CD8-positive, alpha-beta memory T cell (primary cell): Measurements from ENCODE around the gene CDH12. TPM values are rescaled to one million over a fixed set of nuclear protein-coding genes. Genes with fewer than 3 reads are reported as not detected.
"Not testable (repeated sequence)": the region's sequence is repeated elsewhere in the genome, so short reads cannot be mapped to it uniquely, and the experiment has no call there.

ENCODE experiments used
- CTCF ChIA-PET: fragments of 350-600 bp; sonication (Branson Sonifier 250); formaldehyde crosslinking; loops from one replicate; lab custom pipeline; 2021; ENCODE audit warnings: antibody characterized with exemption; lab: Charles Lee
- POLR2A ChIA-PET: fragments of 350-600 bp; sonication (Branson Sonifier 250); formaldehyde crosslinking; loops from one replicate; lab custom pipeline; 2021; ENCODE audit warnings: antibody characterized with exemption; lab: Charles Lee
- DNase-seq, 5 donors: peaks; one replicate each; pipeline versions ENCODE4 v3.0.0 to v3.0.0-alpha.2; 2020 to 2022; ENCODE audit warnings: mixed read lengths in 1 of 5
- H3K27ac ChIP-seq: one replicate; pipeline ENCODE4 v1.7.0; 2013; ENCODE audit warnings: low read depth, mild to moderate bottlenecking, low read length, moderate library complexity
- H3K27me3 ChIP-seq: 2 replicates; pipeline ENCODE4 v1.7.0; 2013; ENCODE audit warnings: low read length, mild to moderate bottlenecking; ENCODE audit not compliant: insufficient read depth, poor library complexity, severe bottlenecking
- H3K36me3 ChIP-seq: 2 replicates; pipeline ENCODE4 v1.7.0; 2013; ENCODE audit warnings: mild to moderate bottlenecking, low read length, moderate library complexity; ENCODE audit not compliant: insufficient read depth
- H3K4me1 ChIP-seq: 2 replicates; pipeline ENCODE4 v1.7.0; 2013; ENCODE audit warnings: mild to moderate bottlenecking, low read length, moderate library complexity; ENCODE audit not compliant: insufficient read depth
- H3K4me3 ChIP-seq: 2 replicates; pipeline ENCODE4 v1.7.0; 2013; ENCODE audit warnings: mild to moderate bottlenecking, low read length
- H3K9me3 ChIP-seq: 2 replicates; pipeline ENCODE4 v1.7.0; 2013; ENCODE audit warnings: mild to moderate bottlenecking, low read length
- H3K27ac Mint-ChIP-seq, 8 donors: one replicate each; pipeline ENCODE4 v1.8.0; 2020 to 2021; ENCODE audit warnings: mixed read lengths in 8 of 8, mild to moderate bottlenecking in 6 of 8, inconsistent platforms in 3 of 8, moderate library complexity in 3 of 8
- H3K27me3 Mint-ChIP-seq, 2 donors: one replicate each; pipeline ENCODE4 v1.8.0; 2020 to 2021; ENCODE audit warnings: mixed read lengths in 2 of 2, mild to moderate bottlenecking in 1 of 2, moderate library complexity in 1 of 2
- H3K36me3 Mint-ChIP-seq, 3 donors: one replicate each; pipeline ENCODE4 v1.8.0; 2020 to 2021; ENCODE audit warnings: mixed read lengths in 3 of 3, inconsistent platforms in 1 of 3, mild to moderate bottlenecking in 1 of 3
- H3K4me1 Mint-ChIP-seq, 3 donors: one replicate each; pipeline ENCODE4 v1.8.0; 2020 to 2021; ENCODE audit warnings: mixed read lengths in 3 of 3, inconsistent platforms in 1 of 3, mild to moderate bottlenecking in 1 of 3
- H3K4me3 Mint-ChIP-seq, 7 donors: one replicate each; pipeline ENCODE4 v1.8.0; 2020 to 2021; ENCODE audit warnings: mixed read lengths in 7 of 7, mild to moderate bottlenecking in 6 of 7, moderate library complexity in 4 of 7, inconsistent platforms in 2 of 7
- H3K9me3 Mint-ChIP-seq, 5 donors: one replicate each; pipeline ENCODE4 v1.8.0; 2020 to 2022; ENCODE audit warnings: mixed read lengths in 5 of 5, mild to moderate bottlenecking in 3 of 5, moderate library complexity in 2 of 5, inconsistent platforms in 1 of 5
- polyA plus RNA-seq: library from polyadenylated mRNA; unstranded; fragments of 300-500 nt; fragmentation: Illumina TruSeq; gene quantifications from one replicate; pipeline ENCODE4 v1.2.3, GENCODE V29; 2021
- total RNA-seq, 2 experiments: library from RNA; stranded (reverse); gene quantifications; one replicate each; pipeline ENCODE4 v1.2.3, GENCODE V29; 2021

Gene CDH12
- total and polyA plus RNA-seq, 3 experiments from 2014 or later = not detected

DNA sequence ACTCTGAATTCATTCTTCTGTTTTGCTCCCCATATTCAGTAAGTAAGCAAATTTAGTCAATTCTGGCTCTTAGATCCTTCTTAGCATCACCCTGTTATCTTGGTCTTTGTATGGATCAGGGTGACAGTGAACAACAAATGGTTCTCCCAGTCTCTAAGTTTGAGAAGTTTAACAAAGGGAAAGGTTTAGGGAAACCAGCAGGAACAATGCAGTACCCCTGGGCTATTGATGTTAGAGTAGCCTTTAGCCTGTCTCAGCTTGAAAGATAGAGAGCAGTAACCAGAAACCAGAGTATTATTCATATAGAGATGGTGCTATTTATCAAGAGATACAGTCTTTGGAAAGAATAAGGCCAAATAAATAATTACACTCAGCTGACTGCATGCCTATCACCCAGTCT, 241.8 kb downstream of the CDH12 start:
- Histone ChIP-seq H3K9me3 (no peaks in the 10 kb centered on the region), H3K27me3 (no peaks in the 10 kb centered on the region), H3K4me1 (no peaks in the 10 kb centered on the region), H3K36me3 (no peaks in the 10 kb centered on the region), H3K27ac (no peak overlapping the region), H3K4me3 (no peak overlapping the region)
- no peaks in the 10 kb centered on the region for H3K36me3 Mint-ChIP-seq
- no peak for DNase-seq
- no peak overlapping the region for H3K27ac Mint-ChIP-seq
- no peaks in the 10 kb centered on the region for H3K27me3 Mint-ChIP-seq
- H3K9me3 Mint-ChIP-seq = peaks cover 8 to 32% (median 14%) of the 10 kb centered on the region in 5 donors
- ChIA-PET POLR2A (no interaction called here), CTCF (no interaction called here)
- H3K4me1 Mint-ChIP-seq = no peaks in the 10 kb centered on the region
- H3K4me3 Mint-ChIP-seq = no peak overlapping the region

DNA sequence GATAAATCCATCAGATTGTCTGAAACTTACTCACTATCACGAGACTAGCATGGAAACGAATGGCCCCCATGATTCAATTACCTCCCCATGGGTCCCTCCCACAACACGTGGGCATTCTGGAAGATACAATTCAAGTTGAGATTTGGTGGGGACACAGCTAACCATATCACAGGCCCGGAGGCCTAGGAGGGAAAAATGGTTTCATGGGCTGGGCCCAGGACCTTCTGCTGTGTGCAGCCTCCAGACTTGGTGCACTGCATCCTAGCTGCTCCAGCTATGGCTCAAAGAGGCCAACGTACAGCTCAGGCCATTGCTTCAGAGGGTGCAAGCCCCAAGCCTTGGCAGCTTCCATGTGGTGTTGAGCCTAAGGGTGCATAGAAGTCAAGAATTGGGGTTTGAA, 245.6 kb downstream of the CDH12 start:
- DNase-seq, H3K27me3 Mint-ChIP-seq, POLR2A ChIA-PET, CTCF ChIA-PET, H3K27ac Mint-ChIP-seq, H3K27ac ChIP-seq, H3K9me3 ChIP-seq, H3K4me1 Mint-ChIP-seq, H3K4me3 Mint-ChIP-seq, H3K36me3 Mint-ChIP-seq, H3K4me1 ChIP-seq, H3K27me3 ChIP-seq, H3K4me3 ChIP-seq, H3K36me3 ChIP-seq: not testable (repeated sequence)
- peaks cover 10 to 29% (median 22%) of the 10 kb centered on the region in 5 donors for H3K9me3 Mint-ChIP-seq

DNA sequence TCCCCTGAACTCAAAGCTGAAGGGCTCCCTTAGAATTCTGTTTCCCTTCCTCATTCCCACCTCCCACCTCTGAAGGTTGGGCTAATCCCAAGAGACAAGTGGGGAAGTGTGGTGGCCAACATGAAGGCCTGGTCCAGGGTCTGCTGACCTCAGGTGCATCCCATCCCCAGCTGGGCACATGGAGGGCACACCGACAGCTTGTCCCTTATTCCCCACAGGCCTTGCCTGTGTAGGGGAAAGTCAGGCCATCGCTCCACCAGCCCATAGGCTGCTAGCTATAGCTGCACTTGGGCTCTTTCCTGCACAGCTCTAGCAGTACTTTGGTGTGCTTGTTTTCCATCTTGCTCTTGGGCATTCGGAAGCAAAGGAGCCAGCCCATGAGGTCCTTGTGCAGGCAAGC, 247.7 kb downstream of the CDH12 start:
- no peaks in the 10 kb centered on the region for H3K36me3 ChIP-seq
- no peaks in the 10 kb centered on the region for H3K4me1 Mint-ChIP-seq
- H3K27me3 ChIP-seq = no peaks in the 10 kb centered on the region
- no peak for DNase-seq
- H3K4me3 Mint-ChIP-seq = no peak overlapping the region
- ChIA-PET CTCF (no interaction called here), POLR2A (no interaction called here)
- peaks cover 10 to 24% (median 23%) of the 10 kb centered on the region in 5 donors for H3K9me3 Mint-ChIP-seq
- H3K27me3 Mint-ChIP-seq = no peaks in the 10 kb centered on the region
- H3K27ac ChIP-seq = no peak overlapping the region
- no peaks in the 10 kb centered on the region for H3K36me3 Mint-ChIP-seq
- no peak overlapping the region for H3K27ac Mint-ChIP-seq
- no peaks in the 10 kb centered on the region for H3K9me3 ChIP-seq
- H3K4me1 ChIP-seq = no peaks in the 10 kb centered on the region
- H3K4me3 ChIP-seq = no peak overlapping the region

DNA sequence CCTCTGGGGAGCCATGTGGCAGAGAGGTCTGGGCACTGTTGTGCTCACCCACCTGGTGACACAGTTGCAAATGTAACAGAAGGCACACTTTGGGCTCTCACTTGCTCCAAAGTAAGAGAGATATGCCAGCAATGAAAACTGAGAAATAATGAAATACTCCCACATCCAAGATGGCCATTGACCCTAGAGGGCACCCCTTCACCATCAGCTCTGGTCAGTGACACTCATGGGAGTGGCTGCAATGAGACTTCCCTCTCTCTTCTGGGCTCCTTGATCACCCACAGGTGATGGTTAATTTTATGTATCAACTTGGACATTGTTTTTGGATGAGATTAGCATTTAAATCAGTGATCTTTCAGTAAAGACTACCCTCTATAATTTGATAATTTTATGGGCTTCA, 248.4 kb downstream of the CDH12 start:
- no peaks in the 10 kb centered on the region for H3K9me3 ChIP-seq
- no peaks in the 10 kb centered on the region for H3K4me1 ChIP-seq
- H3K27ac ChIP-seq = no peak overlapping the region
- no peak overlapping the region for H3K27ac Mint-ChIP-seq
- ChIA-PET CTCF (no interaction called here), POLR2A (no interaction called here)
- no peaks in the 10 kb centered on the region for H3K27me3 ChIP-seq
- H3K36me3 ChIP-seq = no peaks in the 10 kb centered on the region
- H3K9me3 Mint-ChIP-seq = peaks cover 10 to 23% (median 20%) of the 10 kb centered on the region in 5 donors
- H3K4me3 ChIP-seq = no peak overlapping the region
- DNase-seq = no peak
- H3K4me3 Mint-ChIP-seq = no peak overlapping the region
- H3K36me3 Mint-ChIP-seq = no peaks in the 10 kb centered on the region
- H3K4me1 Mint-ChIP-seq = no peaks in the 10 kb centered on the region
- no peaks in the 10 kb centered on the region for H3K27me3 Mint-ChIP-seq

DNA sequence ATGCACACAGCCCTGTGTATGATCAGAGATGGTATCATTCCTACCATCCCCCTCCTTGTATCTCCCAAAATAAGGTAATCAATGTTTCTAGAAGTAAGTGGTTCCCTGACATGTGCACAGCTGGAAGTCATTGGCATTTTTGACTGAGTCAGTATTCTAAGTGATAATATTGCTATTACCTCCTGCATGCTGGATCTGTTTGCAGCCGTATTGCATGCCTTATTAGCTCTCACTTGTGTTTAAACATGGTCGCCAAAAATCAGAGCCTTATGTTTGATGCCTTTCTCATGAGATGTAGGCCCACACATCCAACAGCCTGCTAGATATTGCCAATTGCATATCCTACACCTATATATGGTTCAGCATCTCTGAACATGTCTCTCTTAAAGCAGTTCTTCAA, 254.3 kb downstream of the CDH12 start:
- Histone ChIP-seq H3K9me3 (no peaks in the 10 kb centered on the region), H3K4me1 (no peaks in the 10 kb centered on the region), H3K4me3 (no peak overlapping the region), H3K36me3 (no peaks in the 10 kb centered on the region), H3K27ac (no peak overlapping the region), H3K27me3 (no peaks in the 10 kb centered on the region)
- CTCF ChIA-PET = no interaction called here
- Mint-ChIP-seq H3K4me1 (no peaks in the 10 kb centered on the region), H3K36me3 (no peaks in the 10 kb centered on the region), H3K9me3 (peaks cover 2 to 24% (median 13%) of the 10 kb centered on the region in 5 donors), H3K27me3 (no peaks in the 10 kb centered on the region), H3K4me3 (no peak overlapping the region), H3K27ac (no peak overlapping the region)
- DNase-seq = no peak
- POLR2A ChIA-PET = no interaction called here

DNA sequence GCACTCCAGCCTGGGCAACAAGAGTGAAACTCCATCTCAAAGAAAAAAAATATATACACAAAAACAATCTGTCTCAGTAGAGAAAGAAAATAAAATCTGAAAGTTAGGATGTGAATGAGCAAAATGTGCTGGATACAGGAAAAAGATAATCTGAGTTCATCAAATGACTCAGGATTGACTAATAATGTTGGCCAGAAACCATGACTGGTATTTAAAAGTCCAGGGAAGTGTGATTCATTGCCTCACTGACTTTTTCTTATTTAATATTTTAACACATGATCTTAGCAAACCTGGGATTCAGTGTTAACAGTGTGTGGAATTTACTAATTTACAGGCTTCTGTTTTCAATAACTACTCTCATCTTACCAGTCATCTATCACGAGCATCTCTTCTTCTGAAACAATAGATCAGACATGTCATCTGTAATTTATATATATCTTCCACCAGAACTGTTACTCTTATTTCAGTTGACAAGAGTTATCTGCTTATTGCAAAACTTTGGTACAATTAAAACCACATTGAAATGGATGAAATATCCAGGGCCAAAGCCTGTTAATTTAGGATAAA, 256.7 kb downstream of the CDH12 start:
- H3K36me3 Mint-ChIP-seq = no peaks in the 10 kb centered on the region
- no peaks in the 10 kb centered on the region for H3K27me3 ChIP-seq
- no peak overlapping the region for H3K4me3 Mint-ChIP-seq
- no peak for DNase-seq
- H3K27ac Mint-ChIP-seq = no peak overlapping the region
- POLR2A ChIA-PET = no interaction called here
- H3K4me3 ChIP-seq = no peak overlapping the region
- H3K27ac ChIP-seq = no peak overlapping the region
- H3K36me3 ChIP-seq = no peaks in the 10 kb centered on the region
- CTCF ChIA-PET = no interaction called here
- no peaks in the 10 kb centered on the region for H3K27me3 Mint-ChIP-seq
- no peaks in the 10 kb centered on the region for H3K4me1 ChIP-seq
- no peaks in the 10 kb centered on the region for H3K4me1 Mint-ChIP-seq
- no peaks in the 10 kb centered on the region for H3K9me3 ChIP-seq
- peaks cover 0 to 24% (median 13%) of the 10 kb centered on the region in 5 donors for H3K9me3 Mint-ChIP-seq

DNA sequence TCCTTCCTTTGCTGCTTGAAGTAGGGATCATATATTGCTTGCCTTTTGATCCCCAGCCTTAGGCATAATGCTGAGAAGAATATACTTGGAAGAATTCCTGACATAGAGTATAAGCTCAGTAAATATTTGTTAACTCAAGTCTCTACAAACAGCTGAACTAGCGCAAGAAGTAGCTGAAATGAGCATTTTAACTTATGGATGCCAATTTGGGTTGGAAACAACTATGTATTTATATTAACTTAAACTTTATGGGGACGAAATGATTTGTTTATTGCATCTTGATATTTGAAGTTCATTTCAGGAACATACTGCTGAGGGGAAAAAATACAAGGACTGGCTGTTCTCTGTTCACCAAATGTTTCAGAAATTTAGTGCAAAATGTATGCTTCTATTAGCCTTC, 258.7 kb downstream of the CDH12 start:
- H3K27me3 Mint-ChIP-seq = no peaks in the 10 kb centered on the region
- no peak overlapping the region for H3K4me3 ChIP-seq
- no peaks in the 10 kb centered on the region for H3K4me1 Mint-ChIP-seq
- peaks cover 0 to 31% (median 13%) of the 10 kb centered on the region in 5 donors for H3K9me3 Mint-ChIP-seq
- CTCF ChIA-PET = no interaction called here
- no peak overlapping the region for H3K27ac ChIP-seq
- DNase-seq = no peak
- no peak overlapping the region for H3K4me3 Mint-ChIP-seq
- no peaks in the 10 kb centered on the region for H3K36me3 ChIP-seq
- no peaks in the 10 kb centered on the region for H3K36me3 Mint-ChIP-seq
- H3K27ac Mint-ChIP-seq = no peak overlapping the region
- H3K9me3 ChIP-seq = no peaks in the 10 kb centered on the region
- H3K27me3 ChIP-seq = no peaks in the 10 kb centered on the region
- no peaks in the 10 kb centered on the region for H3K4me1 ChIP-seq
- POLR2A ChIA-PET = no interaction called here

DNA sequence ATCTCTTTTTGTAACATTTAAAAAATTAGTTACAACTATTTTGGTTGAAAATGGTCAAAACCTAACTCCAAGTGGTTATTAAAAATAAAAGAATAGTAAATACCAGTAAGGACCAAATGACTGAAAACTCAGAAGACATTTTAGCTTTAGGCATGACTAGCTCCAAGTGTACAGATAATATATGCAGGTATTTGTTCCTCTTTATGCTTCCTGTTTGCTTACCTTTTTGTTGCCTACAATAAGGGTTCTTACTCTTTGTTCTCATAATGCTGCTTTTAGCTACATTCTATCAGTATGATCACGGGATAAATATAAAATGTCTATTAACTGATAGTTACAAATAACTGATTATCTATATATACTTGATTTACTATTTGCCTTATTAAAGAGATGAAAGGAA, 259.6 kb downstream of the CDH12 start:
- no peak for DNase-seq
- H3K27me3 Mint-ChIP-seq = peaks cover 0 to 1% of the 10 kb centered on the region in 2 donors
- ChIA-PET CTCF (no interaction called here), POLR2A (no interaction called here)
- H3K4me1 Mint-ChIP-seq = no peaks in the 10 kb centered on the region
- H3K36me3 Mint-ChIP-seq = no peaks in the 10 kb centered on the region
- H3K27ac Mint-ChIP-seq = no peak overlapping the region
- H3K9me3 ChIP-seq = no peaks in the 10 kb centered on the region
- no peak overlapping the region for H3K27ac ChIP-seq
- H3K9me3 Mint-ChIP-seq = peaks cover 0 to 37% (median 16%) of the 10 kb centered on the region in 5 donors
- H3K27me3 ChIP-seq = no peaks in the 10 kb centered on the region
- no peak overlapping the region for H3K4me3 Mint-ChIP-seq
- H3K4me1 ChIP-seq = no peaks in the 10 kb centered on the region
- H3K36me3 ChIP-seq = no peaks in the 10 kb centered on the region
- no peak overlapping the region for H3K4me3 ChIP-seq

DNA sequence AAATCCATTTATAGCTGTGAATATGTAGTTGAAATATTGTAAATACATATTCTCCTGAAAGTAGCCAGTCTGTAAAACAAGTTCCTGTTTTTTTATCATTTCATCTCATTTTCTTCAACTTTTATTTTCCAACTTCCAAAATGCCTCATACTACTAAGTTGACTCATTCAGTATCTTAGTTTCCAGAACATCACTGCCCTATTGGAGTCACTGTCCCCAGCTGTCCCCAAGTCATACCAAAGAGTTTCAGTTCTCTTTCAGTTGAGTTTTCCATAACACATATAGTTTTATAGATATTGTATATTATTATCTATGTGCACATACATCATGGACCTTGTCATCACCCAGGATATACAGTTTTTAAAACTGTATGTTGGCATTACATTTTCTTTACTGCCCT, 261.7 kb downstream of the CDH12 start:
- no peak overlapping the region for H3K4me3 ChIP-seq
- H3K36me3 ChIP-seq = no peaks in the 10 kb centered on the region
- H3K9me3 ChIP-seq = no peaks in the 10 kb centered on the region
- Mint-ChIP-seq H3K36me3 (no peaks in the 10 kb centered on the region), H3K4me3 (no peak overlapping the region), H3K9me3 (peaks cover 2 to 36% (median 16%) of the 10 kb centered on the region in 5 donors), H3K27ac (no peak overlapping the region), H3K27me3 (peaks cover 0 to 1% of the 10 kb centered on the region in 2 donors), H3K4me1 (no peaks in the 10 kb centered on the region)
- DNase-seq = no peak
- ChIA-PET CTCF (no interaction called here), POLR2A (no interaction called here)
- H3K27ac ChIP-seq = no peak overlapping the region
- H3K4me1 ChIP-seq = no peaks in the 10 kb centered on the region
- H3K27me3 ChIP-seq = no peaks in the 10 kb centered on the region
